ENCODE measurements around the gene KPNA1.
A peak's percentile ranks its signal among the peaks of the same experiment; 100 is the strongest.
"Not testable (repeated sequence)": the region's sequence is repeated elsewhere in the genome, so short reads cannot be mapped to it uniquely, and the experiment has no call there.

The KPNA1 gene

GRCh38 chr3:122443762-122444490 lies 70.8 kb downstream of the KPNA1 start:
- peaks cover 76% of the 10 kb centered on the region for H3K36me3 Mint-ChIP-seq (ENCODE audit: low read depth)
- not testable (repeated sequence) for DNase-seq (ENCODE audit: low spot score); H3K4me3 Mint-ChIP-seq; H3K27ac Mint-ChIP-seq; H3K27me3 Mint-ChIP-seq (ENCODE audit: low read depth); H3K4me1 Mint-ChIP-seq (ENCODE audit: low read depth)
- peaks cover 16% of the 10 kb centered on the region for H3K9me3 Mint-ChIP-seq

GRCh38 chr3:122443090-122443489 lies 71.6 kb downstream of the KPNA1 start:
- no peak for DNase-seq (ENCODE audit: low spot score)
- no peaks in the 10 kb centered on the region for H3K27me3 Mint-ChIP-seq (ENCODE audit: low read depth)
- peaks cover 70% of the 10 kb centered on the region for H3K36me3 Mint-ChIP-seq (ENCODE audit: low read depth)
- H3K4me1 Mint-ChIP-seq (ENCODE audit: low read depth) = peaks cover 7% of the 10 kb centered on the region
- H3K4me3 Mint-ChIP-seq = no peak overlapping the region
- no peak overlapping the region for H3K27ac Mint-ChIP-seq
- H3K9me3 Mint-ChIP-seq = peaks cover 16% of the 10 kb centered on the region

DNA sequence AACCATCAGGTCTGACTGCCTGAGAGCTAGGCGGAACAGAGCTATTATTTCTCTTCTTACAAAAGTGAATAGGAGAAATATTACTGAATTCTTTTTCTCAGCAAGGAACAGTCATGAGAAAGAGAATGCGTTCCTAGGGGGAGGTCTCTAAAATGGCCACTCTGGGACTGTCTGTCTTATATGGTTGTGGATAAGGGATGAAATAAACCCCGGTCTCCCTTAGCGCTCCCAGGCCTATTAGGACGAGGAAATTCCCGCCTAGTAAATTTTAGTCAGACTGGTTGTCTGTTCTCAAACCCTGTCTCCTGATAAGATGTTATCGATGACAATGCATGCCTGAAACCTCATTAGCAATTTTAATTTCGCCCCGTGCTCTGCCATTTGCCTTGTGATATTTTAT lies 78.8 kb downstream of the KPNA1 start:
- no peaks in the 10 kb centered on the region for H3K27me3 Mint-ChIP-seq (ENCODE audit: low read depth)
- no peaks in the 10 kb centered on the region for H3K4me1 Mint-ChIP-seq (ENCODE audit: low read depth)
- H3K27ac Mint-ChIP-seq = no peak overlapping the region
- peaks cover 50% of the 10 kb centered on the region for H3K36me3 Mint-ChIP-seq (ENCODE audit: low read depth)
- H3K9me3 Mint-ChIP-seq = peaks cover 11% of the 10 kb centered on the region
- DNase-seq (ENCODE audit: low spot score) = no peak
- no peak overlapping the region for H3K4me3 Mint-ChIP-seq

DNA sequence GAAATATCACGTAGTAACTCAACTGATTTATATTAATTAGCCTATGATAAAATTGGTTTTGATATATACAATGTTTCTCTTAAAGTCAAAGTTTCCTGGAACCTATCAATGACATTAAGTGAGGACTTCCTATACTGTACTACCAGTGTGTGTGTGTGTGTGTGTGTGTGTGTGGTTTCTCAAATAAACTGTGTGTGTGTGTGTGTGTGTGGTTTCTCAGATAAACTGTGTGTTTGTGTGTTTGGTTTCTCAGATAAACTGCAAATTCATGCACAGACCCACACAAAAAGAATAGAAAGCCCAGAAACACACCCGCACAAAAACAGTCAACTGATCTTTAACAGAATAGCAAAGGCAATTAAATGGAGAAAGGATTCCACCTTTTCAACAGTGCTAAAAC lies 84.4 kb downstream of the KPNA1 start:
- H3K27ac Mint-ChIP-seq = no peak overlapping the region
- no peak overlapping the region for H3K4me3 Mint-ChIP-seq
- H3K9me3 Mint-ChIP-seq = peaks cover 7% of the 10 kb centered on the region
- peaks cover 15% of the 10 kb centered on the region for H3K4me1 Mint-ChIP-seq (ENCODE audit: low read depth)
- peaks cover 66% of the 10 kb centered on the region for H3K36me3 Mint-ChIP-seq (ENCODE audit: low read depth)
- no peaks in the 10 kb centered on the region for H3K27me3 Mint-ChIP-seq (ENCODE audit: low read depth)
- no peak for DNase-seq (ENCODE audit: low spot score)

DNA sequence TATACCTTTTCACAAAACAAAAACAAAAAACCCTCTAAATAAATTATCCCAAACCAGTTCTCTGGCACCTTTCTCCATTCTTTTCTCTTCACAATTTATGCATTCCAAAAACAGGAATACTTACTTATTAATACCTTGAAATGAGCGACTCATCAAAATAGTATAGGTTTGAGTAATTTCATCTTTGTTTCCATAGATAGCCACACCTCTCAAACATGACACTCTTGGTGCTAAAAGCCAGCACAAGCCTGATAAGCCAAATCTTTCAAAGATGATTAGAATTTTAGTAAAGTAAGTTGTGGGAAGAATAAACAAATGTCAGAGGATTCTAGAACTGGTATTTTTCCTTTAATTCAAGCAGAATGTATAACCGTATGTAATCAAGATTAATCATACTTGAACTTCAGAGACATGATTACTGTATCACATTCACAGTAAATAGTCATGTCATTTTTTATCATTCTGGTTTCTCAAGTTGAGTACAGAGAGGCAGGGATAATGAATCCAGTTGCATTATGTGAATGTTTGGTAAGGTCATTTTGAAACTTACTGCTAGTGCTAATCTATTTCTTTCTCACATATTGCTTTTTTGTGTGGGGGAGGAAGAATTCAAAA lies 86.8 kb downstream of the KPNA1 start:
- peaks cover 63% of the 10 kb centered on the region for H3K36me3 Mint-ChIP-seq (ENCODE audit: low read depth)
- H3K4me3 Mint-ChIP-seq = no peak overlapping the region
- peaks cover 7% of the 10 kb centered on the region for H3K9me3 Mint-ChIP-seq
- peak overlapping the region; percentile 43 for H3K27ac Mint-ChIP-seq
- peaks cover 15% of the 10 kb centered on the region for H3K4me1 Mint-ChIP-seq (ENCODE audit: low read depth)
- DNase-seq (ENCODE audit: low spot score) = no peak
- H3K27me3 Mint-ChIP-seq (ENCODE audit: low read depth) = no peaks in the 10 kb centered on the region

DNA sequence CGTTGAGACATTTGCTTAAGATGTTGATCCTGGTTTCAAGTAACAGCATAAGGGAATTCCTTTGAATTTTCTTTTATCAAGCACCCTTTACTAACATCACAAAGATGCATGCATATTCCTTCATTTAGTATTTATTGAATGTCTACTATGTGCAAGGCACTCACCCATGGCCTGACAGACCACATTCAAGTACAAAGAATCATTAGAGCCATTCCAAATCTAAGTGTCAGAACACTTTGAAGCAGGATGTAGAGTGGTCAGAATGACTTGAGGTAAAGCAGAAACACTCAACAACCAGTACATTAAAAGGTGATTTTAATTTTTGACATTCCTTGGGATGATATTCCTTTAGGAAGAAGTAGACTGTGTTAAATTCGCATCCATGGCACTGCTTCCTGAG lies 92.9 kb downstream of the KPNA1 start:
- H3K9me3 Mint-ChIP-seq = no peaks in the 10 kb centered on the region
- H3K27ac Mint-ChIP-seq = no peak overlapping the region
- peaks cover 5% of the 10 kb centered on the region for H3K4me1 Mint-ChIP-seq (ENCODE audit: low read depth)
- peaks cover 39% of the 10 kb centered on the region for H3K36me3 Mint-ChIP-seq (ENCODE audit: low read depth)
- H3K4me3 Mint-ChIP-seq = no peak overlapping the region
- DNase-seq (ENCODE audit: low spot score) = no peak
- no peaks in the 10 kb centered on the region for H3K27me3 Mint-ChIP-seq (ENCODE audit: low read depth)

- Mint-ChIP-seq H3K27me3 (ENCODE audit: low read depth) (peaks cover under 1% of the 10 kb centered on the region), H3K4me1 (ENCODE audit: low read depth) (peaks cover 10% of the 10 kb centered on the region), H3K4me3 (no peak overlapping the region), H3K36me3 (ENCODE audit: low read depth) (peaks cover 35% of the 10 kb centered on the region), H3K27ac (no peak overlapping the region), H3K9me3 (no peaks in the 10 kb centered on the region)
- DNase-seq (ENCODE audit: low spot score) = no peak
These were observed 93.6 kb downstream of the KPNA1 start for GRCh38 chr3:122421101-122421500.

DNA sequence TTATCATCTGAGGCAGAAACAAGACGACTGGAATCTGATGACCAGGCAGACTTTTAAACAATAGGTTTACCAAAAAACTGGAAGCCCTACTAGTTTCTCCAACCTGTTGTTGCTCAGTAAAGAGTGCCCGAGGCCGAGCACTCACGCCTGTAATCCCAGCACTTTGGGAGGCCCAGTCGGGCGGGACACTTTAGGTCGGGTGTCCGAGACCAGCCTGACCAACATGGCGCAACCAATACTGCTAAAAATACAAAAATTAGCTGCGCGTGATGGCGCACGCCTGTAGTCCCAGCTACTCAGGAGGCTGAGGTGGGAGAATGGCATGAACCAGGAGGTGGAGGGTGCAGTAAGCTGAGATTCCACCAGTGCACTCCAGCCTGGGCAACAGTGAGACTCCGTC lies 97.8 kb downstream of the KPNA1 start:
- no peak for DNase-seq (ENCODE audit: low spot score)
- H3K4me1 Mint-ChIP-seq (ENCODE audit: low read depth) = peaks cover 31% of the 10 kb centered on the region
- H3K36me3 Mint-ChIP-seq (ENCODE audit: low read depth) = peaks cover 25% of the 10 kb centered on the region
- peak overlapping the region; percentile 99 for H3K4me3 Mint-ChIP-seq
- peak overlapping the region; percentile 100 for H3K27ac Mint-ChIP-seq
- H3K9me3 Mint-ChIP-seq = no peaks in the 10 kb centered on the region
- H3K27me3 Mint-ChIP-seq (ENCODE audit: low read depth) = peaks cover 3% of the 10 kb centered on the region

- H3K4me3 Mint-ChIP-seq = peak within 1 kb of the TSS; percentile 99
- H3K36me3 Mint-ChIP-seq (ENCODE audit: low read depth) = peaks cover 24% of the 10 kb centered on the region
- H3K4me1 Mint-ChIP-seq (ENCODE audit: low read depth) = peaks cover 31% of the 10 kb centered on the region
- peak within 1 kb of the TSS; percentile 100 for H3K27ac Mint-ChIP-seq
- H3K27me3 Mint-ChIP-seq (ENCODE audit: low read depth) = peaks cover 3% of the 10 kb centered on the region
- no peaks in the 10 kb centered on the region for H3K9me3 Mint-ChIP-seq
- DNase-seq (ENCODE audit: low spot score) = peak; percentile 96
These were observed 98.7 kb downstream of the KPNA1 start, which contains the start of gene WDR5B for GRCh38 chr3:122415762-122416654. WDR5B (minus strand) TSS chr3:122416062; CDS start chr3:122415528, 534 bp downstream.

- peak; percentile 39 for DNase-seq (ENCODE audit: low spot score)
- peaks cover 29% of the 10 kb centered on the region for H3K36me3 Mint-ChIP-seq (ENCODE audit: low read depth)
- peak overlapping the region; percentile 99 for H3K4me3 Mint-ChIP-seq
- peaks cover 32% of the 10 kb centered on the region for H3K4me1 Mint-ChIP-seq (ENCODE audit: low read depth)
- peaks cover 3% of the 10 kb centered on the region for H3K27me3 Mint-ChIP-seq (ENCODE audit: low read depth)
- peak overlapping the region; percentile 100 for H3K27ac Mint-ChIP-seq
- H3K9me3 Mint-ChIP-seq = no peaks in the 10 kb centered on the region
These were observed 99.5 kb downstream of the KPNA1 start for GRCh38 chr3:122415104-122415744.

- Mint-ChIP-seq H3K9me3 (no peaks in the 10 kb centered on the region), H3K36me3 (ENCODE audit: low read depth) (peaks cover 32% of the 10 kb centered on the region), H3K4me1 (ENCODE audit: low read depth) (peaks cover 32% of the 10 kb centered on the region), H3K27ac (peak overlapping the region; percentile 100), H3K27me3 (ENCODE audit: low read depth) (peaks cover 3% of the 10 kb centered on the region), H3K4me3 (peak overlapping the region; percentile 99)
- DNase-seq (ENCODE audit: low spot score) = no peak
These were observed 100.3 kb downstream of the KPNA1 start for GRCh38 chr3:122414391-122414790.

- DNase-seq (ENCODE audit: low spot score) = no peak
- H3K9me3 Mint-ChIP-seq = no peaks in the 10 kb centered on the region
- peaks cover 27% of the 10 kb centered on the region for H3K4me1 Mint-ChIP-seq (ENCODE audit: low read depth)
- H3K27me3 Mint-ChIP-seq (ENCODE audit: low read depth) = no peaks in the 10 kb centered on the region
- H3K4me3 Mint-ChIP-seq = no peak overlapping the region
- H3K36me3 Mint-ChIP-seq (ENCODE audit: low read depth) = peaks cover 53% of the 10 kb centered on the region
- H3K27ac Mint-ChIP-seq = no peak overlapping the region
These were observed 104.1 kb downstream of the KPNA1 start for GRCh38 chr3:122410639-122411038.

- Mint-ChIP-seq H3K27me3 (ENCODE audit: low read depth) (no peaks in the 10 kb centered on the region), H3K9me3 (no peaks in the 10 kb centered on the region), H3K4me1 (ENCODE audit: low read depth) (peaks cover 24% of the 10 kb centered on the region), H3K36me3 (ENCODE audit: low read depth) (peaks cover 53% of the 10 kb centered on the region), H3K4me3 (no peak overlapping the region), H3K27ac (no peak overlapping the region)
- DNase-seq (ENCODE audit: low spot score) = no peak
These were observed 104.6 kb downstream of the KPNA1 start for GRCh38 chr3:122410111-122410510.

Measured in T-helper 2 cell treated with Interferon-gamma antibody and Interleukin-4, amounts not matched to agents 5 μg/mL and 100 μg/mL, for 36 hours (primary cell).